Activated T-helper 1 cell treated with anti-CD3 and anti-CD28 coated beads, Interleukin-12 subunit alpha, Interleukin-12 subunit beta, Interleukin-2, Interleukin-4 antibody, amounts not matched to agents 30 ng/mL and 10 ng/mL and 1 ng/mL, durations not matched to agents 14 hours and 24 hours and 36 hours (primary cell): ENCODE results near the gene AK2. TPM values are rescaled to one million over a fixed set of nuclear protein-coding genes. Genes with fewer than 3 reads are reported as not detected.

Experiments
- DNase-seq: peaks from one replicate; pipeline ENCODE4 v3.0.0; 2021; ENCODE audit warnings: low spot score
- H3K27ac Mint-ChIP-seq: one replicate; pipeline ENCODE4 v1.8.0; 2021; ENCODE audit warnings: mild to moderate bottlenecking, mixed read lengths
- H3K27me3 Mint-ChIP-seq: one replicate; pipeline ENCODE4 v1.8.0; 2022; ENCODE audit warnings: mild to moderate bottlenecking, moderate library complexity, mixed read lengths; ENCODE audit not compliant: insufficient read depth
- H3K36me3 Mint-ChIP-seq: one replicate; pipeline ENCODE4 v1.8.0; 2021; ENCODE audit warnings: low read depth, mixed read lengths
- H3K4me1 Mint-ChIP-seq: one replicate; pipeline ENCODE4 v1.8.0; 2021; ENCODE audit warnings: low read depth, mixed read lengths
- H3K4me3 Mint-ChIP-seq: one replicate; pipeline ENCODE4 v1.8.0; 2021; ENCODE audit warnings: mild to moderate bottlenecking, moderate library complexity, mixed read lengths
- H3K9me3 Mint-ChIP-seq: one replicate; pipeline ENCODE4 v1.8.0; 2021; ENCODE audit warnings: mixed read lengths
- intact Hi-C: fragments of 100-400 bp; cut with micrococcal nuclease; formaldehyde crosslinking; loops from one replicate; pipeline ENCODE4 v1.15.1; 2024
- total RNA-seq: library from RNA; stranded (reverse); gene quantifications from 2 replicates; pipeline ENCODE4 v1.2.3, GENCODE V29; 2022

The AK2 gene
- total RNA-seq, 1 donor from 2014 or later = 400 TPM

DNA sequence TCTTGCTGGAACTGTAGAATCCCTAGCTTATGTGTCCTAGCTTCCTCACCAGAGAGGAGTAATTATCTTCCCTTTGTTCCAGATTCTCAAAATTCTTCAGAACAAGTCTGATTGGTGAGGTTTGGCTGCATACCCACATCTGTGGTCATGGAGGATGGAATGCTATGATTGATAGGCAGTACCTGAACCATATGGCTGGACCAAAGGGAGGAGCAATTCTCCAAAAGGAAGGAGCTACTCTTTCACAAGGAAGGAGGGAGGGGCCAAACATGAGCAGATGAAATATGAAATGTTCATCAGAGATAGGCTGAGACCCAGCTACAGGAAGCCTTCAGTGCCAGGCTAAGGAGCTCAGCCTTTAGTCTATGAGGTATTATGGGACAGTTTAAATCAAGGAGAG lies 67.1 kb downstream of the AK2 start:
- peaks cover 49% of the 10 kb centered on the region for H3K4me1 Mint-ChIP-seq

DNA sequence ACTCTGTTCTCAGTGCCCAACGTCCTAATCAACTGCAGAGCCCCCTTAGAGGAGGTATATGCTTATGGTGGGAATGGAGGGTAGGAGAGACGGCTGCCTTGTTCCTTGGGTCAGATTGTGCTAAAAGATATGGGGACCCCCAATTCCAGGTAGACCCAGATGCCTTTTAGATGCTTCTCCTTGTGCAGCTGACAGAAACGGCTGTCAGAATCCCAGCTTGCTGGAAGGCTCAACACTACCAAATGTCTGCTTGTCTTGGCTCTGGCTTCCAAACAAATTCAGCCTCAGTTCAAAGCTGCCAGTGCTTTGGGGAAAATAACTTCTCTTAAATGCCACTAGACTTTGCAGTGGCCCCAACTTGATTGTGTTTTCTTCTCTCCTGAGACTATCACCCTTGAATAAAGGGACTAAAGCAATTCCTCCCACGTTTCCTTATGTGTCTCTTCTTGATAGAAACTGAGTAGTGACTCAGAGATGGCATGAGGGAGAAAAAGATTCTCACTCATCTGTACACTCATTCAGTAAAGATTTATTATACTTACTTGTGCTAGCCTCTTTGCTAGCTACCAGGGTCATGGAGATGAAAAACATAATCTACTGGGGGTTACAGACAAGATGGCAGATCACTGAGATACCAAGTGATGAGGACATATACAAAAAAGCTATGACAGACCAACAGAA lies 68.7 kb downstream of the AK2 start:
- intact Hi-C loops = loop anchor here (1.0 kb wide), 2 partner anchors 13 to 36 kb away; no protein-coding TSS in a partner anchor
- Mint-ChIP-seq H3K9me3 (no peaks in the 10 kb centered on the region), H3K4me3 (no peak overlapping the region), H3K27ac (peak overlapping the region; percentile 58), H3K27me3 (peaks cover 8% of the 10 kb centered on the region), H3K36me3 (peaks cover 13% of the 10 kb centered on the region), H3K4me1 (peaks cover 51% of the 10 kb centered on the region)
- DNase-seq = no peak

More for the DNA sequence above, 67.1 kb downstream of the AK2 start:
- DNase-seq = no peak
- H3K9me3 Mint-ChIP-seq = no peaks in the 10 kb centered on the region
- peaks cover 8% of the 10 kb centered on the region for H3K27me3 Mint-ChIP-seq
- H3K27ac Mint-ChIP-seq = no peak overlapping the region
- H3K4me3 Mint-ChIP-seq = no peak overlapping the region
- H3K36me3 Mint-ChIP-seq = peaks cover 13% of the 10 kb centered on the region
- intact Hi-C loops = no loop called here

DNA sequence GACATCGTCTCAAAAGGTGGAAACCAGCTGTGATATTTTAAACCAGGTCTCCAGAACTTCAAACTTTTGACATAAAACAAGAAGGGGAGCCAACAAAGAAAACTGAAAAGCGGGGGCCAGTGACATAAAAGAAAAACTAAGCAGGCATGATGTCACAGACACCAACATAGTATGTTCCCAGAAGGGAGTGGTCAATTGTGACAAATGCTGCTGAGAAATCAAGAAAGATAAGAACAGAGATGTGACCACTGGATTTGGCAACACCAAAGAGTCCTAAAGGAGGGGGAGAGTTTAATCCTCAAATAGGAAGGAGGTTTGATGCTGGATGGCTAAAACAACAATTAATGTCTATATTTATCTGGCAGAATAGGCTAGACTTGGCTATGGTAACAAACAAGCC lies 69.8 kb downstream of the AK2 start:
- no peak for DNase-seq
- H3K4me3 Mint-ChIP-seq = no peak overlapping the region
- intact Hi-C loops = no loop called here
- no peaks in the 10 kb centered on the region for H3K9me3 Mint-ChIP-seq
- H3K27ac Mint-ChIP-seq = no peak overlapping the region
- H3K27me3 Mint-ChIP-seq = no peaks in the 10 kb centered on the region
- peaks cover 55% of the 10 kb centered on the region for H3K4me1 Mint-ChIP-seq
- H3K36me3 Mint-ChIP-seq = peaks cover 22% of the 10 kb centered on the region

DNA sequence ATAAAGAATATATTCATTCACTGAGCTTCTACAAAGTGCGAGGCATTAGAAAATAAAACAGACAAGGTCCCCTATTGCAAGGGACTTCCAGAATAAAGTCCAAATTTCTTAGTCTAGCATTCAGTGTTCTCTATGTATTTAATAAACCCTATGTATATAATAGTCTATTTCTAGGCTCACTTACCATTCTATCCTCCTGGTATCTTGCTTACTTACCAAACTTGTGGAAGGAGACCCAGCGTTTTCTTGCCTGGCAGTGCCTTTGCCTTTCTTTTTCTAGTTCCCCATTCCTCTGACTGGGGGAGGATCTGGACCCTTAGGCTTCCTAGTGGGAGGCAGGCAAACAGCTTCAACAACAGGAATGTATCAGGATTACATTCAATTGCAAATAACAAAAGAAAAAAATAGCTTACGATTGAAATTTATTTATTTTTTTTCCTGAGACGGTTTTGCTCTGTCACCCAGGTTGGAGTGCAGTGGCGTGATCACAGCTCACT lies 71.4 kb downstream of the AK2 start:
- peaks cover 22% of the 10 kb centered on the region for H3K36me3 Mint-ChIP-seq
- intact Hi-C loops = loop anchor here (2.0 kb wide), 1 partner anchor 148 kb away; the partner anchor contains the start of genes S100PBP and YARS1
- H3K27ac Mint-ChIP-seq = peak overlapping the region; percentile 86
- H3K4me1 Mint-ChIP-seq = peaks cover 58% of the 10 kb centered on the region
- H3K4me3 Mint-ChIP-seq = peak overlapping the region; percentile 78
- H3K9me3 Mint-ChIP-seq = no peaks in the 10 kb centered on the region
- DNase-seq = no peak
- H3K27me3 Mint-ChIP-seq = peaks cover 1% of the 10 kb centered on the region

DNA sequence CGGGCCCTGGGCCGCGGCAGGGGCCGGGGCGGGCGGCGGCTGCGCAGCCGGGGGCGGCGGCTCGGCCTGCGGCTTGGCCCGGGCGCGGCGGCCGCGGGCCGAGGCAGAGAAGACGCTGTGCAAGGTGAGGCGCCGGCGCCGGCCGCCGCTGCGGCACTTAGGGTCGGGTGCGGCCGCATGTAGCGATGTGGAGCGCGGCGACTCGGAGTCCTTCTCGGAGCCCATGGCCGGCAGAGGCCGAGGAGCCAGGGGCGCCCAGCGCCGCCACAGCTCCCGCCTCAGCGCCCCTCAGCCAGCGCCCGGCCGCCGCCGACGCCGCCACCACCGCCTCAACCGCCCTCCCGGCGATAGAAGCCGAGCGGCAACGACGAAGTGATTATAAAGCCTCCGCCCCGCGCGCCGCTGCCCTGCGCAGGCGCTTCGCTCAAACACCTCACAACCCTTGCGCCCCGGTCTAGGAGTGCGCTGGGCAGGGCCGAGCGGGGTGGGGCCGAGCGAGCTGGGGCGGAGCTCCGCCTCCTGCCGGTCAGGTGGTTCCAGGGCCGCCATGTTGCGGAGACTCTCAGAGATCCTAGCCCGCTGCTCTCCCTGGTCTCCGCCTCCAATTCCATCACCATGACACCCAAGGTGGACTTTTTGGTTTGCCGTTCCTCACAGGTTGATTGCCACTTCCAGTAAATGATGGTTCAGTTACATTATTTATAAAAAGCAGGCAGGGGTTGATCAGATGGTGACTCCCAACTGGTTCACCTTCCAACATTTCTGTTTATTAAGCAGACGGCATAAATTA lies 72.0 kb downstream of the AK2 start, which contains the start of gene RNF19B:
Gene RNF19B (minus strand): TSS at position 349 of the 790 bp plus-strand sequence. CDS start 124 bp downstream, at position 225.
- Mint-ChIP-seq H3K9me3 (no peaks in the 10 kb centered on the region), H3K27ac (peak within 1 kb of the TSS; percentile 86), H3K4me3 (peak within 1 kb of the TSS; percentile 84), H3K27me3 (peaks cover 1% of the 10 kb centered on the region), H3K36me3 (peaks cover 25% of the 10 kb centered on the region), H3K4me1 (peaks cover 58% of the 10 kb centered on the region)
- intact Hi-C loops = loop anchor here (1.0 to 2.0 kb wide), 7 partner anchors 17 to 163 kb away; partner anchors contain the start of genes AK2, AZIN2, S100PBP and YARS1
- DNase-seq = peak; percentile 94

DNA sequence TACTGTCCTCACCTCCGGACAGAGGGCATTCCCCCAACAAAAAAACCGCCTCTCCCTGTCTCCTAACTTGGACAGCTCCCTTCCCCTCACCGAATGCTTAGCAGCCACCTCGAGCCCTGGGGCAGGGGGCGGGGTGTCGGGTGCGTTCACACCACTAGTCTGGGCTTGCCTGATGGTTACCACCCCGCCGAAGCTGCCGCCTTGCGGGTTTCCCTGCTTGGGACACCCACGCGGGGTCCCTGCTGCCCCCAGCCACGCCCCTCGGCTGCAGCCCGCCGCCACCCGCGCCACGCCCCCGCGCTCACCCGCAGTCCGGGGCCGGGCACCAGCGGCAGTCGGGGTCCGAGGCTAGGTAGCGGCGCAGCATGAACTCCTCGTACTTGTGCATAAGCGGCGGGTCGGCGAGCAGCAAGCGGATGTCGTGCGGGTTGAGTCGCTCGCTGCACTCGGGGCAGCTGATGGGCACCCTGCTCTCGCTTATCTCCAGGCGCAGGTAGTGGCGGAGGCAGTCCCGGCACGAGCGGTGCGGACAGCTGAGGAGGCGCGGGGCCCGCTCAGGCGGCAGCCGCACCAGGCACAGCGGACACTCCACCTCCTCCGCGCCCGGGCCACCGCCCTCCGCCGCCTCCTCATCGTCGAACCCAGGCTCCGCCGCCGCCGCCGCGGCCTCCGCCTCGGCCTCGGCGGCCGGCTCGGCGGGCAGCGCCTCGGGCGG lies 72.8 kb downstream of the AK2 start:
- H3K9me3 Mint-ChIP-seq = no peaks in the 10 kb centered on the region
- intact Hi-C loops = loop anchor here (1.0 to 2.0 kb wide), 8 partner anchors 17 to 163 kb away; partner anchors contain the start of genes AK2, AZIN2, S100PBP and YARS1
- peaks cover 28% of the 10 kb centered on the region for H3K36me3 Mint-ChIP-seq
- peaks cover 60% of the 10 kb centered on the region for H3K4me1 Mint-ChIP-seq
- peak overlapping the region; percentile 84 for H3K4me3 Mint-ChIP-seq
- DNase-seq = peak; percentile 57
- H3K27ac Mint-ChIP-seq = peak overlapping the region; percentile 58
- peaks cover 1% of the 10 kb centered on the region for H3K27me3 Mint-ChIP-seq

DNA sequence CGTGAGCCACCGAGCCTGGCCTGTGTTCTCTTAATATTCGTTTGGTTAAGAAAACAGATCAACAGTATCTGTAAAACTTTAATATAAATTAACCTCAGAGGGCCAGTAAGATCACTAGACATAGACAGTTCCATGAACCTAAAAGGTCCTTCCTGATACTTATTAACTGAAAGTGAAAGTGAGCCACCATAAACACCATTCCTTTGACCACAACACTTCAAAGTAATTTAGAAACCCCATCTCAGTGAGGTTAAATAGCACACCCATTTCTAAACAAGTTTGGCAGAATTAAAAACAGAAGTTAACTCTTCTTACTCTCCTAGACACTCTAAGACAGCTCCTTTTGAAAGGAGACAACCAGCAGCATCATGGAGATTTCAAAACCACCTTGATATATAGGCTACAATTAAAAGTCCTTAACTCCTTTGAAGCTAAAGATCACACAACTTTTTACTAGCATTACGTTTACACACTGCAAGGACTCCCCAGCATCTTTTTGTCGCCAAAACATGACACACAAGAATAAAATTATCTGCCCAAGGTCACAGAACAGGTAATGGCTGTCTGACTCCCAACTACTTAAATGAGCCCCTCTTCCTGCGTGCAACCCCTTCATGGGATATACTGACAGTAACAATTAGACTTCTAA lies 74.3 kb downstream of the AK2 start:
- peaks cover 1% of the 10 kb centered on the region for H3K27me3 Mint-ChIP-seq
- peaks cover 31% of the 10 kb centered on the region for H3K36me3 Mint-ChIP-seq
- intact Hi-C loops = loop anchor here (2.0 kb wide), 1 partner anchor 24 kb away; no protein-coding TSS in a partner anchor
- peak overlapping the region; percentile 84 for H3K4me3 Mint-ChIP-seq
- no peaks in the 10 kb centered on the region for H3K9me3 Mint-ChIP-seq
- peaks cover 60% of the 10 kb centered on the region for H3K4me1 Mint-ChIP-seq
- no peak for DNase-seq
- H3K27ac Mint-ChIP-seq = peak overlapping the region; percentile 70

DNA sequence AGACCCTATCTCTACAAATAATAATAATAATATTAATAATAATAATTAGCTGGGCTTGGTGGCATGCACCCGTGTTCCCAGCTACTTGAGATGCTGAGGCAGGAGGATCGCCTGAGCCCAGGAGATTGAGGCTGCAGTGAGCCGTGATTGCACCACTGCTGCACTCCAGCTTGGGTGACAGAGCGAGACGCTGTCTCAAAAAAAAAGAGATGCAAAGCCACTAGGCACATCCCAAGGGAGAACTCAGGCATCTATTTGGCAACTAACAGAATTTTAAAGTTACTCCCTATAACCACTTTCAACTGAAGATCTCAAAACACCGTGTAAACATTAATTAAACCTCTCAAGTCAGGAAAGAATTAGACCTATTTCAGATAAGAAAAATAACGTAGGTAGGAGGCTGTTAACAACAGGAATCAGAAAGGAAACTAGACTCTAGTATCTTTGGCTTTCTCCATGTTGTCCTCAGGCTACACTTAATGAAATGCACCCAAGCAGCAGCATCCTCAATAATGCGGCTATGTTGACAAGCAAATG lies 75.8 kb downstream of the AK2 start:
- peaks cover 62% of the 10 kb centered on the region for H3K4me1 Mint-ChIP-seq
- H3K4me3 Mint-ChIP-seq = peak overlapping the region; percentile 73
- H3K27me3 Mint-ChIP-seq = peaks cover 1% of the 10 kb centered on the region
- peaks cover 37% of the 10 kb centered on the region for H3K36me3 Mint-ChIP-seq
- intact Hi-C loops = no loop called here
- no peak overlapping the region for H3K27ac Mint-ChIP-seq
- DNase-seq = no peak
- H3K9me3 Mint-ChIP-seq = no peaks in the 10 kb centered on the region

DNA sequence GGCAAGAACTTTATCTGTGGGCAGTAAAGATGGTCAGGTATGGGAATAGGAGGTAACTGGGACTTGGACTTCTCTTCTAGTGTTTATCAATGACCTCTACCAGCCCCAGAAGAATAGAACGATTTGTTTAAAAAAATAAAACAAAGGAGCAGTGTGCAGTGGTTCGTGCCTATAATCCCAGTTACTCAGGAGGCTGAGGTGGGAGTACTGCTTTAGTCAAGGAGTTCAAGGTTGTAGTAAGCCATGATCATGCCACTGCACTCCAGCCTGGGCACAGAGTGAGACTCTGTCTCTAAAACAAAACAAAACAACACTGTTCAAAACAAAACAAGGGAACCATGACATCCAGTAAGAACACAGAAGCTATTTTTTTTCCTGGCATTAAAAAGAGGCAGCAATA lies 76.3 kb downstream of the AK2 start:
- Mint-ChIP-seq H3K27me3 (peaks cover 1% of the 10 kb centered on the region), H3K4me3 (peak overlapping the region; percentile 64), H3K36me3 (peaks cover 40% of the 10 kb centered on the region), H3K9me3 (no peaks in the 10 kb centered on the region), H3K27ac (peak overlapping the region; percentile 55), H3K4me1 (peaks cover 62% of the 10 kb centered on the region)
- intact Hi-C loops = no loop called here
- DNase-seq = no peak

DNA sequence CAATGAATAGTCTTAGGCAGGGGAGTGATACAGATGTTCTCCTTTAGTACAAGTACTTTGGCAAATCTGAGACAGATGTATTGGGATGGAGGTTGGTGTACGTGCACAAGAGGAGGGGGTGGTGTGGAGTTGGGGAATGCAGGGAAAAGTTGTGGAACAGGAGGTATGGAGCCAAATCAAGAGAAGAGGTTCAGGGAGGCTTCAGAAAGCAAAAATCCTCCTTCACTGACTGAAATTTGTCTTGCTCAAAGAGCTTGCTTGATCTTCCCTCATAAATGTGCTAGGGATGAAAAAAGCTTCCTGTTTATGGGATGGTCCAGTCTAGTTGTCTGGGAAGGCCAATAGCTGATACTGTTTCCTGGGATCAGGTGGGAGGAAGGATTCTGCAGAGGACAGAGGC lies 77.9 kb downstream of the AK2 start:
- peaks cover 47% of the 10 kb centered on the region for H3K36me3 Mint-ChIP-seq
- H3K9me3 Mint-ChIP-seq = no peaks in the 10 kb centered on the region
- DNase-seq = no peak
- H3K4me1 Mint-ChIP-seq = peaks cover 69% of the 10 kb centered on the region
- peak overlapping the region; percentile 32 for H3K27ac Mint-ChIP-seq
- intact Hi-C loops = no loop called here
- peaks cover 1% of the 10 kb centered on the region for H3K27me3 Mint-ChIP-seq
- H3K4me3 Mint-ChIP-seq = no peak overlapping the region
